OCI-LY3 (cell line): ENCODE results near the gene CRHR2.

ENCODE experiments used
- CTCF ChIP-seq: fragments of 200-600, 300-600 bp; sonication (generic); IDR thresholded peaks from 2 replicates; pipeline ENCODE4 v1.5.1; 2014; ENCODE audit warnings: antibody characterized with exemption, low read length, low read depth
- EZH2phosphoT487 ChIP-seq: fragments of 200-600 bp; shearing (Covaris generic); IDR thresholded peaks from 2 replicates; pipeline ENCODE4 v1.6.1; 2018; ENCODE audit warnings: antibody characterized with exemption, mixed run types, low read depth

- TF ChIP-seq CTCF: no peak
- no peak for TF ChIP-seq EZH2phosphoT487
Measured at GRCh38 chr7:30659312-30659711, 22.9 kb downstream of the CRHR2 start.
